Activated CD8-positive, alpha-beta memory T cell treated with anti-CD3 and anti-CD28 coated beads for 1 hour (primary cell): Measurements from ENCODE around the gene PNPLA5.
"Not testable (repeated sequence)": the region's sequence is repeated elsewhere in the genome, so short reads cannot be mapped to it uniquely, and the experiment has no call there.

Source experiments
- DNase-seq, 2 donors: peaks; one replicate each; pipeline ENCODE4 v3.0.0-alpha.2; 2020; ENCODE audit warnings: low read depth in 1 of 2; ENCODE audit errors: extremely low read depth in 1 of 2

Gene PNPLA5, protein sequence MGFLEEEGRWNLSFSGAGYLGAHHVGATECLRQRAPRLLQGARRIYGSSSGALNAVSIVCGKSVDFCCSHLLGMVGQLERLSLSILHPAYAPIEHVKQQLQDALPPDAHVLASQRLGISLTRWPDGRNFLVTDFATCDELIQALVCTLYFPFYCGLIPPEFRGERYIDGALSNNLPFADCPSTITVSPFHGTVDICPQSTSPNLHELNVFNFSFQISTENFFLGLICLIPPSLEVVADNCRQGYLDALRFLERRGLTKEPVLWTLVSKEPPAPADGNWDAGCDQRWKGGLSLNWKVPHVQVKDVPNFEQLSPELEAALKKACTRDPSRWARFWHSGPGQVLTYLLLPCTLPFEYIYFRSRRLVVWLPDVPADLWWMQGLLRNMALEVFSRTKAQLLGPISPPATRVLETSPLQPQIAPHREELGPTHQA

DNA sequence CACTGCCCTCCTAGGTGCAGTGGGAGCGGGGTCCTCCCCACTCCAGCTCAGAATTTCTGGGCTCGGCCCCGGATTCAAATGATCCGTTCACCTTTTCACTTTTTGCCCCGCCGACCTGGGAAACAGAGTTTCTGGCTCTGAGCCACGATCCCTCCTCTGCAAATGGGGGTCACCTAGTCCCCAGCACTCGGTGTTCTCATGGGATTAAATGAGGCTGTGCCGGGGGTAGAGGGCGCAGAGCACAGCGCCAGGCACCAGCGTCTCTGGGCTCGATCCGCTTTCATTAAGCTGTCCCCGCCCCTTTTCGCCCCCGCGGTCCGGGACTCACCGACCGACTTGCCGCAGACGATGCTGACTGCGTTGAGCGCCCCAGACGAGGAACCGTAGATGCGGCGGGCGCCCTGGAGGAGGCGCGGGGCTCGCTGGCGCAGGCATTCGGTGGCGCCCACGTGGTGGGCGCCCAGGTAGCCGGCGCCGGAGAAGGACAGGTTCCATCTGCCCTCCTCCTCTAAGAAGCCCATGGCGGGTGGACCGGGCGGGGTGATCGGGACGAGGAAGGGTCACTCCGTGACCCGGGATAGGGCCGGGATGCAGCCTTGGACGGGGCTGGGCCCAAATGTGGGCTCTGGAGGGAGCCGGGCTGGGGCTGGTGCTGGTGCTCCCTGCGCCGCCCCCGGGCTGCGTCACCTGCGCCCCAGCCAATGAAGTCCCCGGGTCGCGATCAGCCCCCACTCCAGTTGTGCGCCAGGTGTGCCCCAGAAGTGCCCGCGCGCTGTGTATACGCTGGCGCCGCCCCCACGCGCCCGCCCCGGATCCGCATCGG is at the start of gene PNPLA5:
Gene PNPLA5 (minus strand): TSS at position 654 of the 823 bp plus-strand sequence. CDS start 133 bp downstream, at position 521.
- DNase-seq, result no peak

DNA sequence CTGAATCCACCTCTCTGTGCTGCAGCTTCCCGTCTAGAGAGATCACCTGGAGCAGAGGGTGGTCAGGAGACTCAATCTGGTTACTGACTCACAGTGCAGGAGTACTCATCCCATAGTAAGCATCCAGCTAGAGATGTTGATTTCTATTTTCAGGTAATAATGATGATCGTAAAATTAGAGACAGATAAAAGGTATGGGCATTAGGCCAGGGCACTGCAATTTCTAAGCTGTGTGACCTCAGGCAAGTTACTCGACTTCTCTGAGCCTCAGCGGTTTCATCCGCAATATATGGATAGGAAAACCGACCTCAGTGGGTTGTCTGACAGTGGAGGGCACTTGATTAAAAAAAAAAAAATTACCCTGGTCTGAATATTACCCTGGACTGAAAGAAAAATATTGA is 49.6 kb upstream of the PNPLA5 start:
- no peak for DNase-seq

DNA sequence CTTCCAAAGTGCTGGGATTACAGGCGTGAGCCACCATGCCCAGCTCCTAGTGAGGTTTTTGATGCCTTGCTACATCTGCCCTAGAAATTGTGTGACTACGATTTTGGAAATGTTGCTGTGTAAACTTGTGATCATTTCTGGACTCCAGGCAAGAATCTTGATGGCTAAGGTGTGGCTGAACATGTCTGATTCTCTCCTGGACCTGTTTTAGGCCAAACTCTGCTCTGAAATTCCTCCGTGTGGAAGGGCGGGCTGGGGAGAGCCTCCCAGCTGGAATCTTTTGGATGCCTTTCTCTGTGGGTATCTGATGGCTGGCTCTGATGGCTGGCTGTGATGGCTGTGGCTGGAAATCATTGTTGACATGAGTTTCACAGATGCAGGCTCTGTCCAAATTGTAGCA is 40.0 kb upstream of the PNPLA5 start:
- DNase-seq, result no peak

DNA sequence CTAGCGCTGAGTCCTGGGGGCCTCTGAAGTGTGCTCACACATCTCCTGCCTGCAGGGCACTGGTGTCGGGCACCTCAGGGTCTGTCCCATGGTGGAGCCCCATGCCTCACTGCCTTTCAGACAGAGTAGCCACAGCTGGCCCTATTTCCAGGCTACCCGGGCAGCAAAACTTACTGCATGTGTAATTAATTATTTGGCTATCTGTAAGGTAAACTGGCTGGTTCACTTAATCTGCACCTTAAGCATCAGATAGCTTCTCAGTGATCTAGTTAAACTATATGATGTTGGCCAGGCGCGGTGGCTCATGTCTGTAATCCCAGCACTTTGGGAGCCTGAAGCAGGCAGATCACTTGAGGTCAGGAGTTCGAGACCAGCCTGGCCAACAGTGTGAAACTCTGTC is 37.1 kb upstream of the PNPLA5 start:
- DNase-seq, result no peak

DNA sequence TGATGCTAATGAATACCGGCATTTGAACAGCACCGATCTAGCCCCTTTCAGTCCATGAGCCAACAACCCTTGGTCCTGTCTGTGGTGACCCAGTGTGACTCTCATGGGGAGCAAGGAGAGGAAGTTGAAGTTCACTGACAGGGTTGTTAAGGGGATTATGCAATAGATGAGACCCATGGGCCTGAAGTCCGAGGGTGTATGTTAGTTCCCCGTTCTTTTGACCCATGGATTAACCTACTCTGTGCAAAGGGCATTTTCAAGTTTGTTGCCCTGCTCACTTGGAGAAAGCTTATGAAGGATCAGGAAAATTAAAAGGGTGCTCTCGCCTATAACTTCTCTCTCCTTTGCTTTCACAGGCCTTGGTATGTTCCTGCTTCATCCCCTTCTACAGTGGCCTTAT is 36.7 kb upstream of the PNPLA5 start:
- no peak for DNase-seq

DNA sequence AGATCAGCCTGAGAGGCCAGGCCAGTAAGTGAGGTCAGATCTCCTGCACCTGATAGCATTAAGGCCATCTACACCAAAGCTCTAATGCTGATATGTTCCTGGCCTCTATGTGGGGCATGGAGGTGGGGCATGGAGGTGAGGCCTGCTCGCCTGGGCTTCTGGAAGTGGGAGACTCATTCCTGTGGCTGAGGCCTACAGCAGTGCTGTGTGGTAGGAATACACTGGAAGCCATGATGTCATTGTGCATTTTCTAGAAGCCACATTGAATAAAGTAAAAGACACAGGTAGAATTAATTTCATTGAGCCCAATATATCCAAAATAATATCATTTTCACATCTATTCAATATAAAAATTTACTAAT is 34.5 kb upstream of the PNPLA5 start:
- DNase-seq, result no peak

DNA sequence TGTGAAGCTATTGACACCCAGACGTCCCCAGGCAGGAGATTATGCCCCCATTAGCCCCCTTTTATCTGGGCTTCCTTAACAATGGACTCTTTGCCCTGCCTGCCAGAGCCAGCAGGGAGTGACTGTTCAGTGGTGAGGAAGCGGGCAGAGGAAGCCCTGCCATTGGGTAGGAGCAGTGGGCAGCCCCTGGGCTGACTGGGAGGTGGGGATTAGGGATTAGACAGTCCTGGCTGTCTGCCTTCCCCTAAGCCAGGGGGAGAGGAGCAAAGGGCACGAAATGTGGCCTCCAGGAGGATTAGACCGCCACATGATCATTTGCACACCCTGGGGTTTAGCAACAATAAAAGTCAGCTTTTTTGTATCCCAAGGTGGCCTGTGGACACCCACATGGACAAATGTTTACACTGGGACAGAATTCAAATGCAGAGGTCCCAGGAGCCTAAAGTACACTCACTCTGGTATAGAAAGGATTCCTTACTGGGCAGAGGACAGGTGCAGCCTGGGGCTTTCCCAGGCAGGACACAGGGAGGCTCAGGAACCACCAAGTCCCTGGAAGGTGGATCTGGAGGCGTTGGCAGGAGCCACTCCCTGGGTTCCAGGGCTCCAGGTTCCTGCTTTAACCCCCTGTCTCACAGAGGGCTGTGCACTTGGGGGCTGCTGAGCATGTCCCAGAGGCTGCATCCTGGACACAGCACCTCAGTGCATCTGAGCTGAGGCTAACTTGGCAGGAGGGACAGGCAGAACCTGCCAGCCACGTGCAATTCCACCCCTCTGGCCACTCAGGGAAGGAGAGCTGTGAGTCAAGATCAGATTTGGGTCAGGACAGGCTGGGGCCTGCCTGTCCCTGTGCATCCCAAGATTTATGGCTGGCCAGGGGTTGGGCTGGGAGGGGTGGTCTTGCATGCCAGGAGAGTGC is 33.9 kb upstream of the PNPLA5 start:
- DNase-seq, result no peak

DNA sequence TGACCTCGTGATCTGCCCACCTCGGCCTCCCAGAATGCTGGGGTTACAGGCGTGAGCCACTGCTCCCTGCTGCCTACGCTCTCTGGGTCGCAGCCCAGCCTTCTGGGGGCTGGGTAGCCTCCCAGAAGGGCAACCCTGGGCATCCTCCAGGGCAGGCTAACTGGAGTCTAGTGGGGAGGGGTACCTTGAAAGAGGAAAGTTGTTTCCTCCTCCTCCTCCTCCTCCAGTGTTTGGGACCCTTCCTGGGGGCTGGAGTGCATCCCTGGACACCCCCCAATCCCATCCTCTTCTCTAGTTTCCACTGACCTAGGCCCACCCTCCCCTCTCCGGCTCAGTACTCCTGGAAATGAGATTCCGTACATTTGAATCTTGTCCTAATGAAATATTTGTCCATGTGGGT is 33.1 kb upstream of the PNPLA5 start:
- no peak for DNase-seq

DNA sequence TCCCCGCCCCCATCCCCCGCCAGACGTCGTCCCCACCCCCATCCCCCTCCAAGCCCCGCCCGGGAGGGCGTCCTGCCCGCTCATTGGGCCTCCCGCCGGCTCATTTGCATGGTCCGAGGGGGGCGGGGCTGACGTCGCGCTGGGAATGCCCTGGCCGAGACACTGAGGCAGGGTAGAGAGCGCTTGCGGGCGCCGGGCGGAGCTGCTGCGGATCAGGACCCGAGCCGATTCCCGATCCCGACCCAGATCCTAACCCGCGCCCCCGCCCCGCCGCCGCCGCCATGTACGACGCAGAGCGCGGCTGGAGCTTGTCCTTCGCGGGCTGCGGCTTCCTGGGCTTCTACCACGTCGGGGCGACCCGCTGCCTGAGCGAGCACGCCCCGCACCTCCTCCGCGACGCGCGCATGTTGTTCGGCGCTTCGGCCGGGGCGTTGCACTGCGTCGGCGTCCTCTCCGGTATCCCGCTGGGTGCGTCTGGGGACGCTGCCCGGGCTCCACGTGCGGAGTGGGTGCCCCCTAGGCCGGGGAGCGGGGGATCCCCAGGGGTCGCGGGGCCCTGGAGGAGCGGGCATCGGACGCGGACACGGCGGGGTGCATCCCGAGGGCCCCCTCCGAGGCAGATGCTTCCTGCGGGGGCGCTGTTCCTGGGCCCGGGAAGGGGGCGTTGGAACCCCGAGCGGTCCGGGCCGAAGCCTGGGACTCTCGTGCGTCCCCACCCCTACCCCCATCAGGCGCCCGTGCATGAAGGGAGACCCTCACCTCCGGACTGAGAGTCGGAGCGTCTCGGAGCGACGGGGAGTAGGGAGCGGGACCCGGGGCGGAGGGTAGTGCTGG is 32.0 kb upstream of the PNPLA5 start, which contains the start of gene PNPLA3:
Gene PNPLA3 (plus strand): TSS at position 175 of the 834 bp plus-strand sequence. CDS start 107 bp downstream, at position 282.
- peak; percentile 45 to 68 for DNase-seq

DNA sequence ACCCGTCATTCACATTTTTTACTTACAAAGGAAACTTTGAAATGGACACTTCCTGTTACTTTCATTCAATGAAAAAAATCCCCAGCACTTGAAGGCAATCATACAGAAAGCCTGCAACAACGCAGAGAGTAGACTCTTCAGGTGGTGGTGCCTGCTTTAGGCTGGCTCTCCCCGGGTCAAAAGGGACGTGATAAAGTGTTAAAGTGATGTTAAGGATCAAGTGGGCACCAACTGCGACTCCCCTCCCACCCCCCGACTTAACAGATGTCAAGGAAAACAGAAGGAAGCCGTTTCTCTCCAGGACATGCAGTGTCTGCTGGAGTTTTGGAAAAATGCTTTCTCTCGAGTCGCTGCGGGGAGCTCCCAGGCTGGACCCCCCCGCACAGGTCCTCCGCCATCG is 31.4 kb upstream of the PNPLA5 start:
- no peak for DNase-seq

DNA sequence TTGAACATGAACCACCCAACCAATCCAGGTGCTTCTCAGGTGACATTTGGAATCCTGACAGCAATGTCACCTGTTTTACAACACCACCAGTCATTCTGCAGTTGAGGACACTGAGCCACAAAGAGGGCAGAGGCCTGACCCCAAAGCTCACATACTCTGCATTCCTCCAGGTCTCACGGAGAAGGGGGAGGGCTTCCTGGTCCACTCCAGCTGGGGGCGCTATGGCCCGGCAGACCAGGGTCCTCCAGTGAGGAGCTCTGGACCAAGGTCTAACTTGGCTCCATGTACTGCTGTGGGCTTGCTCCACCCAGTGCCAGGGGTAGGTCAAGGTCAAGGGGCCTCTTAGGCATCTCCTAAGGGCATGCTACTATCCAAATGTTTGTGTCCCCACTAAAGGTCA is 30.3 kb upstream of the PNPLA5 start:
- no peak for DNase-seq

DNA sequence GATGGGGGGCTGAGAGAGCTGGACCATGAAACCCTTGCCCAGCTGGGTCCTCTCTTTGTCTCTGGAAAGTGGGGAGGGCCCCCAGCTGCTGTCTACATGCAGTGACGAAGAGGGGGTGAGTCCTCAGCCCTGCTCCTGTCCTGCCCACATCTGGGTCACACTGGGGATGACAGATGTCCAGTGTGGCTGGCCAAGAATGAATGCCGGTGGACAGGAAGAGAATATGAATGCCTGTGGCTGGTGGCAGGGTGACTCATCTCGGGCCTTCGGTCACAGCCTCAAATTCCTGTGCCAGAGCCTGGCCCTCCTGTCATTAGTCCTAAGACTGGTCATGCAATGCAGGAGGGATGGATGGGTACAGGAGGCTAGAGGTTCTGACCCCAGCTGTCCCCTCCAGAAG is 29.6 kb upstream of the PNPLA5 start:
- DNase-seq, result no peak

DNA sequence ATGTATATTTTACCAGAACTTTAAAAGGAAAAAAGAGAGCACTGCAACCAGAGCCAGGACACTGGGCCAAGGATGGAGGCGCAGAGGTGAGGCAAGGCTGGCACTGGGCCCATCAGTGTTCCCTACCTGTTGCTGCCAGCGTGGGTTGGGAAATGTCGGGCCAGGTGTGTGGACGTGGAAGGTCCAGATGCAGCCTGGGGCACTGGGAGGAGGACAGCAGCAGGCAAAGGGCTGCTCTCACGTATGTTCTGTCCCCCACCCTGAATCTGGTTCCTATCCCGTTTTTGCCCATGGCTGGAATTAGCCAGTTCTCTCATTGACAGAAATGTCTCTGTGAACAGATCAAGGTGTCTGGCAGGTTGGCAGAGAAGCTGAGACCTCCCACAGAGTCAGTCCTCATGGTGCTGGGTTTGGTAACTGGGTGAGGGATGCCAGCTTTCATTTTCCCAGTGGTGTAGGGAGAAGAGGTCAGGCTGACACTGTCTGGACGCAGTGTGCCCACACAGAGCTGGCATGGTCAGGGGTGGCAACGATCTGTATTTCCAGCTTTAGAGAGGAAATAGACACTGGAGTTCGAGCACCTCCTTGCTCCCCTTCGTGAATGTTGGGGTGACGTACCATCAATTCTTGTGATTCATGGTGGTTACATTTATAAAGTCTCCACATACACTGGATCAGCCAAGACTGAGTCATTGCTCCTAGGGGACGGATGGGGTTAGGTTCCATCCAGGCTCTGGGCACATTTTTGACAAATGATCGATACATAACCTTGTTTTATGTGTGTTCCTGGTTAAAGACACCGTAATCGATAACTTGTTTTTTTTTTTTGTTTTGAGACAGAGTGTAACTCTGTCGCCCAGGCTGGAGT is 27.5 kb upstream of the PNPLA5 start:
- DNase-seq, result no peak

DNA sequence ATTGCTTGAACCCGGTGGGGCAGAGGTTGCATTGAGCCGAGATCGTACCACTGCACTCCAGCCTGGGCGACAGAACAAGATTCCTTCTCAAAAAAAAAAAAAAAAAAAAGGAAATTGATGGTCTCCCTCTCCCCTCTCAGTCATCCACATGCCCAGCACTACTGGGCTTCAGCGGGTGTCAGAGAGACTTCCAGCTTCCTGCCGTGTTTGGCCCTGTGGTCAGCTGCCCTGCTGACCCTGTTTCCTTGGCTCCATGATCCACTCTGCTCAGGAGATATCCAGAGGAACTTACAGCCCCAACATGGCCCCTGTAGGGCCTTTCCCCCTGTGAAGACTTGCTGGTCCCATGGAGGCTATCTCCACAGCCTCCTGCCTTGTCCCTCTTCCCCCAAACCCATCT is 25.7 kb upstream of the PNPLA5 start:
- no peak for DNase-seq

DNA sequence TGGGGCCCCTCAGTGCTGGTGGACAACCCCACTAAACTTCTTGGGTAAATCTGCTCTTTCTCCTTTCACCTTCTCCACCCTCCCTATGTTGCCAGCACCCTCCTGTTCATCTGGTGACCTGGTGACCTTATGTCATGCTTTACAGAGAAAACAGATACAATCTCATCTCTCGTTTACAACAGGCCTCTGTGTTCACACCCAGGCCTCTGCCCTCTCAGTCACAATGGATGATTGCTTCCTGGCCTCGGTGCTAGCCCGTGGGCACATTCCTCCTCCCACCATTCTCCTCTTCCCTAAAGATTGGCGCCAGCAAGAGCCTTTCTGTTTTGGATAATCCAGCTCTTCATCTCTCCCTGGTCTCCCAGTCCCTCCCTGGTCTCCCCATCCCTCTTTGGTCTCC is 19.5 kb upstream of the PNPLA5 start:
- no peak for DNase-seq

DNA sequence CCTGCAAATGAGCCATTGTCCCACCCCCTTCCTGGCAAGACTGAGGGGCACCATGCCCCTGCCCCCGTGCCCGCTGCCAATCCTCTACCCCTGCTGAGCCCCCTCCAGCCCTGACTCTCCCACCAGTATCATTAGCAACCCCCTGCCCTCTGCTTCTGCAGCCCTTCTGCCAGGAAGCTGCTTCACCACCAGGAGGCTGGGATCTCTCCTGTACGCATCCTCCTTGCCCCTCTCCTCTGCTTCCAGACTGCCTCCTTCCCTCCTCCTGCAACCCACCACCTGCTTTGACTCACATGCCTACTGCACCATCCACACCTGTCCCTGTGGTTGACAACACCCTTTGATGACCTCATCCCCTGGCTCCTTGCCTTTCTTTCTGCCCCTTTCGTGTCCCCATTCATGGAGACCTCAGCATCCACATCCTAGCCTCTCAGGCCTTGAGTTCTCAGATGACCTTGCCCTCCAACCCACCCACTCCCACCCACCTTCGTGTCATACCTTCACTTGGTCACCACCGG is 18.4 kb upstream of the PNPLA5 start:
- DNase-seq, result no peak

DNA sequence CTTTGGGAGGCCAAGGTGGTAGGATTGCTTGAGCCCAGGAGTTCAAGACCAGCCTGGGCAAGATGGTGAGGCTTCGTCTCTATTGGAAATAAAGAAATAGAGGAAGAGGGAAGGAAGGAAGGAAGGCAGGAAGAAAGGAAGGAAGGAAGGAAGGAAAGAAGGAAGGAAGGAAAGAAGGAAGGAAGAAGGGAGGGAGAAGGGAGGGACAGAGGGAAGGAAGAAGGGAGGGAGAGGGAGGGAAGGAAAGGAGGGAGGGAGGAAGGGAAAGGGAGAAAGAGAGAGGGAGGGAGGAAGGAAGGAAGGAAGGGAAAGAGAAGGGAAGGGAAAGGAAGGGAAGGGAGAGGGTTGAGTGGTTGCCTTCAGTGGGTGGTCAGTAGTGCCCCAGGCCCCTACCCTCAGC is 17.9 kb upstream of the PNPLA5 start:
- DNase-seq, result no peak

DNA sequence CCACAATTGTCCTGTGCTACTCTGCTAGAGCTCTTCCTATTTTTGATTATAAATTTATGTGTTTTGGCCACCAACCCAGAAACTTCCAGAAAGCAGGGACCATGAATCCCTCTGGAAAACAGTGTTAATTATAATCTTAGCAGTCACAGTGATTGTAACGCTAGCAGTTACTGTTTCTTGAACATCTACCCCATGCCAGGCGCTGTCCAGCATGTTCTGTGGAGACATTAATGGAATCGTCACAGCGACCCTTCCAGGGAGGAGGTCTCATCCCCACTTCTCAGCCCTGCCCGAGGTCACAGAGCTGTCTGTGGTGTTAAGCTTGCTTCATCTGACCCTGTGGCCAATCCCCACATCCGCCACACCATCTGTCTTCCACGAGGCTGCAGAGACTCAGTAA is 13.9 kb upstream of the PNPLA5 start:
- no peak for DNase-seq

DNA sequence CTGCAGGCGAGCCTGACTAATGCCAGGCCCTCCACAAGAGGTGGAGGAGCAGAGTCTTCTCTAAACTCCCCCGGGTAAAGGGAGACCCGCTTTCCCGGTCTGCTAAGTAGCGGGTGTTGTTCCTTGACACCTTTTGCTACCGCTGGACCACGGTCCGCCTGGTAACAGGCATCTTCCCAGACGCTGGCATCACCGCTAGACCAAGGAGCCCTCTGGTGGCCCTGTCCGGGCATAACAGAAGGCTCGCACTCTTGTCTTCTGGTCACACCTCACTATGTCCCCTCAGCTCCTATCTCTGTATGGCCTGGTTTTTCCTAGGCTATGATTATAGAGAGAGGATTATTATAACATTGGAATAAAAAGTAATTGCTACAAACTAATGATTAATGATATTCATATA is 12.6 kb upstream of the PNPLA5 start:
- not testable (repeated sequence) for DNase-seq
